Activated T-helper 9 cell treated with anti-CD3 and anti-CD28 coated beads, Interleukin-2, amount 50 U/mL, for 16 hours (primary cell): ENCODE results near the gene FOXP1.

ENCODE experiments used
- DNase-seq: peaks from one replicate; pipeline ENCODE4 v3.0.0-alpha.2; 2020; ENCODE audit warnings: low read depth

The FOXP1 gene

DNA sequence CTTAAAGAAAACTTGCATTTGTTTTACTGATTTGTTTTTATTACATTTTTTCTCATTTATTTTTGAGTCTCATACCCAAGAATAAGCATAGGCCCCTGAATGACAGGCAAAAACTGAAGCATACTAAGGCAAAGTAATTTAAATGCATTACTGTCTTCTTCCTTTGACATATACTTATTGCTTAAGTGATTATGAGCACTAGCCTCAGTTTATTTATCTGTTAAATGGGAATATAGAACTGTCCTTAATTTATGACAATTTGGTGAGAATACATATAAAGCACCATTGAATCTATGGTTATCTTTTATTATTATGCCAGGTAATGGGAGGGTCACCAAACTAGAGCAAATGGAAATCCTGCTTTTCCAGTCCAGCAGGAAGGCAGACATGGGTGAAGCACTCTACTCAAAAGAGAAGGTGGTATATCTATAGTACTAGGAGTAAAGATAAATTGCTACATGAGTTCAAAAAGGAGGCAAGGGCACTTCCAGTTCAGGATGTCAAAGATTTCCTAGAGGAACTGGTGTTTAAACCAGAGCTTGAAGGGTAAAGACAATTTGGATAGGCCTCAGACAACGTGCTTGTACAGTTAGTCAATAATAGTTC, 435.0 kb downstream of the FOXP1 start:
- DNase-seq, result no peak

DNA sequence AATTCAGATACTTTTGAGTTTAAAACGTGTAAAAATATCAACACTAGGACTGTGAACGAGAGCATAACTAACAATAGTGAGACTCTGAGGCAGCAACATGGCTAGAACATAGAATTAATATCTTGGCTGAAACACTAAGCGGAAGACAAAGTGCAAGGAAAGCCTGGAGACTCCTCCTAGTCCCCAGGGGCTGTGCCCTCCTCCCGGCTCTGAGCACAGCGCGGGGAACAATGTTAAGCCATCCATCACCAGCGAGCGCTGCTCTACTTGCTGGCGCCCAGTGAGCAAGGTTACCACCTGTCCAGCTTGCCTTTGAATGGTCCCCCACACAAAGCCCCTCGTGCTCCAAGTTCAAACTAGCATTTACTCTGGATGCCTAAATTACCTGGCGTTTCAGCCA, 436.9 kb downstream of the FOXP1 start:
- no peak for DNase-seq

DNA sequence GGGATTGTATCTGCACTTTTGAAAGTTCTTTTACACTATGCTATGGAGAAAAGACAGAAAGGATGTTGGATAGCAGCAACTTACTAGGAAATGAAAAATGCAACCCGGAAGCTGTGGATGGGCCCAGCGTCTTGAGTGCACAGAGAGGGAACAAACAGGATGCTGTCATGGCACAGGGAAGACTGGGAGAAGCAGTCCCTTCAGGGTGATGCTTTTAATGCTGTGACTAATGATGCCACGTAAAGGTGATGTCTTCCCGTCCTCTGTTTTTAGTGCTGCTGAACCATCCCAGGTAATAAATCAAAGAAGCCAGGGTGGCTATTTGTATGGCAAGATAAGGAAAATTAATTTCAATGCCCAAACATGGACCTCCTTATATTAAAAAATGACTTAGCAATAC, 437.6 kb downstream of the FOXP1 start:
- no peak for DNase-seq

DNA sequence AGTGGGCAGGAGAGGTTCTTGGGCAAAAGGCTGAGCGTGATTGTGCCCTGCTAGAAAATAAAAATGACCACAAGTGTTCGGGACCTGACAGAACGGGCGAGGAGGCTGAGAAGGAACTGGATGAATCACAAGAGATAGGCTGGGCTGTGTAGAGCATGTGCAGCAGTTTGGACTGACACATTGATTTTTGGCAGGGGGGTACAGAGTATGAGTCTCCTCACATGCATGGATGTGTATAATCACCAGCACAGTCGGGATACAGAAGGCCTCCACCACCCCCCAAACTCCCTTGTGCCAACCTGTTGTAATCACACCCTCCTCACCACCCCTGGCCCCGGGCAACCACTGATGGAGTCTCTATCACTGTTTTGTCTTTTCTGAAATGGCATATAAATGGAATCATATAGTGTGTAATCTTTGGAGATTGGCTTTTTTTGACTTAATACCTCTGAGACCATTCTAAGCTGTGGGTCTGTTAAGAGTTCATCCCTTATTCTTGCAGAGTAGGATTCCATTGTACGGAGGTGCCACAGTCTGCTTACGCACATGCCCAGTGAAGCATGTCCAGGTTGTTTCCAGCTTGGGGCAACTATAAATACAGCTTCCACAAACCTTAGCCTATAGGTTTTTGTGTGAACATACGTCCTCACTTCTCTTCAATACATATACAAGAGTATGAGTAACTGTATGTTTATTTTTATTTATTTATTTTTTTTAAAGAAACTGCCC, 438.8 kb downstream of the FOXP1 start:
- DNase-seq, result no peak

DNA sequence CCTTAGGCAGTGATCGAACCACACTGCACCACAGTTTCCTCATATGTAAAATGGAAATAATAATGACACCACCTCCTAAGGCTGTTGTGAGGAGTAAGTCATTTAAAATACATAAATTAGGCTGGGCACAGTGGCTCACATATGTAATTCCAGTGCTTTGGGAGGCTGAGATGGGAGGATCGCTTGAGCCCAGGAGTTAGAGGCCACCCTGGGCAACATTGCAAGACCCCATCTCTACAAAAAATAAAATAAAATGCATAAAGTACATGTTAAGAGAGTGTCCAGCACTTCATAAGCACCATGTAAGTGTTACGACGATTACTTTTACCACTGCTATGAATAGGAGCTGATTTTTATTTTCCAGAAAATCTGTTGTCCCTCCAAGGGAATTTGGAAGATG, 440.0 kb downstream of the FOXP1 start:
- DNase-seq, result no peak

DNA sequence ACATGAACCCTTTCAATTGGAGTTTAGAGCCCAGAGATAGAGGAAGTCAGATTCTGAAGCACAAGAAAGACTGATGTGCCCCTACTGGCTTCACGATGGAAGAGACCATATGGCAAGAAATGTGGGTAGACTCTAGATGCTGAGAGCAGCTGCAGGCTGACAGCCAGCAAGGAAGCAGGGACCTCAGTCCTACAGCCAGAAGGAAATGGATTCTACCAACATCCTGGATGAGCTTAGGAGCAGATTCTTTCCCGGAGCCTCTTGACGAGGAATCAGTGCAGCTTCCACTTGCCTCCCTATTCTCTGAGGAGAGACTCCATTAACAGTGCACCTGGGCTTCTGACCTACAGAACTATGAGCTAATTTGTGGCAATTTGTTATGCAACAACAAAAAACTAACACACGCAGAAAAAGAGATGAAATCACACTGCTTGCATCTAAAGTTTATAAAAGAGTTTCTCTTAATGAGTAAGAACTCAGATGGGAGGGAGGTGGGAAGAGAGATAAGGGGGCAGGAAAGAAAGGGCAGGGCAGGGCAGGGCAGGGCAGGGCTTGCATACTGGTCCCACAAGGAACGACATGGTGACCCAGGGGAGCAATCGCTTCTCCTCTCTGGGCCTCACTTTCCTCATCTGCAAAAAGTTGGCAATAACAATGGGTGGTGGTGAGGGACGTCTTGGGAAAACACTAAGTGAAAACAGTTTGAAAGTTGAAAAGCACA, 440.9 kb downstream of the FOXP1 start:
- DNase-seq, result no peak

DNA sequence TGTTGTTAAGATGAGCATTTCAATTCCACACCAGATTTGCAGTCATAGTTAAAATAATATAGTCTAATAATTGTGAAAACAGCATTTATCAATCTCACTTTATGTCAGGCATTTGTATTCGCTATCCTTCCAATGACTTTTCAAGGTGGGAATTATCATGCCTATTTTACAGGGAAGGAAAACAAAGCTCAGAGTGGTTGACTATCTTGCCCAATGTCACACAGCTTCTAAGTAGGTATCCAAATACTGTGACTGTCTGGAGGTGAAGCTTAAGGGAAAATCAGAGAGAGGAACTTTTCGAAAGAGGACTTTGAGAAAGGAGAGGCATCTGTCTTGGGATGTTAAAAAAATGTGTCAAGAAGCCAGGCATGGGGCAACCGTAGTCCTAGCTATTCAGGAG, 443.1 kb downstream of the FOXP1 start:
- DNase-seq, result no peak

DNA sequence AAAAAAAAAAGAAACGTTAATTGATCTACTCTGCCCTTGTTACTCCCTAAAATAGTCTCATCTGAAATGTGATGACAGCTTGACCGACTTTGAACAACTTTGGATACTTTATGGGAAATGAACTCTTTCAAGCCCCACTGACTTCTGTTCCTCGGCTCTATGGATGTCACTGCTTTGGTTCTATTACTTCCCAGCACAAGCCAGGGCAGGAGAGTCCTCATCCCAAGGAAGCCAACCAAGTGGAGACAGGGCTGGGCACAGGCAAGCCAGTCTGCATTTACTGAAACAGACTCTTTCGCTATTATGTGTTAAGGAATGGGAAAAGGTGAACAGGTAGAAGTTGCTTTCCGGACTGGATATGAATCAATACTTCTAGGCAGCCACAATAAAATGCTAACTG, 444.0 kb downstream of the FOXP1 start:
- no peak for DNase-seq

DNA sequence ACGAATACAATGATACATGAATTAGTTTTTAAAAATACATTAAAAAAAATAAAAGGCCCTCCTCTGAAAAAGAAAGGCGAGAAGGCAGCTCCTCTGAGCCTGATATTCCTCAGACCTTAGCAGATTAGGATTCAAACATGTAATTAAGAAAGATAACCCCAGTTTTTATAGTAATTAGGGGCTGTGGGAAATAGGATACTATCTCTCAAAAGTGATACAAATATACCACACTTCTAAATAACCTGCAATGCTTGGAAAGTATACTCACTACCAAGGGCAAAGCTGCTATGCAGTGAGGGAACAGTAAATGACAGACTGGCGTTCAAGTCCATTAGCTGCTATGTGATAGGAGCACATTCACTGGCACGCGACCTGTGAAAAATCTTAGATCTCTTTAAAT, 445.1 kb downstream of the FOXP1 start:
- no peak for DNase-seq

DNA sequence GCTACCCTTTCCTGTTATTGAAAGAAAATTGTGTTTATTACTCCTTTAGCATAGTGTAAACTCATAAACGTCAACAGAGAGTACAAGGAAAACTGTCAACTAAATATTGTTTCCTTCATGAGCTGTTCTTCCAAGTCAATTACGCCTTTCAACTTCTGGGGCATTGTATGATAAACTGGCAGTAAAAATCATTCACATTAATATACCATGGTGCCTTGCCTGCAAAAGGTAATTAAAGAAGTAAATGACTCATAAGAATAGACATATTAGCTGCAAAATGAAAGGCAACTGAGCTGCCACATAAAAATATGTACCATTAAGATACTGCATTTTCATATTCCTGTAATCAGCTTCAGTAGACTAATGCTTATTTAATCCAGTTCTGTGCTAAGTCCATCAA, 447.3 kb downstream of the FOXP1 start:
- DNase-seq, result no peak

DNA sequence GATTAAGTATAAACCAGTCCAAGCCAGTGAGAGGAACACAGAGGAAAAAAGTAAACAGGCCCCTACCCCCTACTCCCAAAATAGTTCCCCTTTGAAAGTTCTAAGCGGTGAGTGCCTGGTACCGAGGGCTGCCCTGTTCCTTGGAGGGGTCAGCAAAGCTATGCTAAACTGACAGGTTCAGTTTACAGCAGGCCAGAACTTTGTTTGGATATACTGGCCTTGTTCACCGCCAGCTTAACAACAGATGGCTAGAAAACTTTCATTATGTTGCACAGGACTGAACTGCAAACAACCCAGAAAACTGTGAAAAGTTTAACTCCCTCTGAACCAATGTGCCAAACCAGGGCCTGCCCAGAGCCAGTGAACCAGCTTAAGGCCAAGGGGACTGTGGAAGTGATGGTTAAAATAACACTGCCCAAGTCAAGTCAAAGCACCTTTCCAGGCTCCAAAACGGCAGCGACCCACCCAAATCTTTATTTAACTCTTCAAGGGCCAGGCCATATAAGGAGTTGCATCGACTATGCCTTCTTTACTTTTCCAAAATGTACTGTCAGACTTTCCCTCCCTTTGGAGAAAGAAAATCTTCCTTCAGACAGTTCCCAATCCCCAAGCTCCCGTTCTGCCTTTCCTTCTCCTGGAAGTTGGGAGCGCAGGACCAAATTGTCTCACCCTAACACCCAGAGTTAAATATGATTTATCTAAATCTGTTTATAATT, 448.0 kb downstream of the FOXP1 start:
- DNase-seq, result no peak

DNA sequence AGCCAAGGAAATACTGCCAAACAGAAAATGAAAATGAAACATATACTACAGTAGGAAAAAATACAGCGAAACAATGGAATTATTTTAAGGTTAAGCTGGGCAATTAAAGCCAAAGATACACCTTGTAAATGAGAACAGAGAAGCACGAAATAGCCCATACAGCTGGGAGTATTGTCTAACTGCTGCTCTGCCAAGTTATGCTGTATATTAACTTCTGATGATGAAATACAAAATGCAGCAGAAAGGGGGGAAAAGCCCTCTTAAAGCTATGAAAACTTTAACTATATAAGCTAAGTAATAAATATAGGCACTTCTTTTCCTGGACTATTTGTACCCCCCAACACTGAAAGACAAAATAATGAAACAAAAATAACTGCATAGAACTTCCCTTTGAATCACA, 449.0 kb downstream of the FOXP1 start:
- DNase-seq, result no peak

DNA sequence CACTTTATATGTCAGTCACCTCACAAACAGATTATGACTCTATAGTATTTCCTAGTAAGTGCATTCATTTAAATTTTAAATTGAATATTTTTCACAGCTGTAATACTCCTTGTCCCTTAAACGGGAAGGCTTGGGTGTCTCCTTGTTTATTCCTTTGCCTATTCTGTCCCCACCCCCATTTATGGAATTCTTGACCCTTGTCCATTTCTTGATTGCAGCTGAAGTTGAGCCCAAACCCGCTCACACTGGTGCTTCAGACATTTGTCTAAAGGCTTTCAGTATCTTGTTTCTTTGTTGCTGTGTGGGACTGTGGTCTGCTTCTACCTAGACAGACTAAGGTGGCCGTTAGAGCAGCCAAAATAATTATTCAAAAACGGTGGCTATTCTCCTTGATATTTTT, 449.7 kb downstream of the FOXP1 start:
- DNase-seq, result no peak

DNA sequence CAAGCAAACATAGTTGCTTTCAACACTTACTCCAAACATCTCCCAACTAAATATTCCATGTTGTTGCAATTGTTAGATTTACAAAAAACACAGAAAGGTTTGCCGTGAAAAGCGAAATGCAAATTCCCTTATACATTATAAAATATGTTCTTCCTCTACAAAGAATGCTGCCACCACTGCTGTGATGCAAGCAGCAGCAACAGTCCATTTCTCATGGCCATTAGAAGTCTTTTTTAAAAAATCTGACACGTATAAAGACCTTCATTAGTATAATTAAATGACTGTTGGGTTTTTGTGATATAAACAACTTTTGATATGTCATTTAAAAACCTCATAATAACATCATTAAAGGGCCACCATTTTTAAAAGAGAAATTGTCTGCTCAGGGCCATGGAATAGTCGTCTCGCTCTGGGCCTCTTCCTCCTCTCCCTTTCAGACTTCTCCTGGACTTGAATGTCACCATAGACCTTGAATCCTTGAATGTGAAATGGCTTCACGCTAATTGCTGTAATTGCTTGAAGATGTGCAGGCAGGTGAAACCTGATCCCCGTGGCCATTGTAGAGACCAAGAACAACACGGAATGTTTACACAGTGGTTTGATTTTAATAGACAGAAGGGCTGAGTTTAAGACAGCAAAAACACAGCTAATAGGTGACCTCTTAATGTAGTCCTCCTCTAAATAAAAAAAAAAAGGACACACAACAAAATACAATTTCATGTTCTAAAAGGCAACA, 450.4 kb downstream of the FOXP1 start:
- DNase-seq, result no peak

DNA sequence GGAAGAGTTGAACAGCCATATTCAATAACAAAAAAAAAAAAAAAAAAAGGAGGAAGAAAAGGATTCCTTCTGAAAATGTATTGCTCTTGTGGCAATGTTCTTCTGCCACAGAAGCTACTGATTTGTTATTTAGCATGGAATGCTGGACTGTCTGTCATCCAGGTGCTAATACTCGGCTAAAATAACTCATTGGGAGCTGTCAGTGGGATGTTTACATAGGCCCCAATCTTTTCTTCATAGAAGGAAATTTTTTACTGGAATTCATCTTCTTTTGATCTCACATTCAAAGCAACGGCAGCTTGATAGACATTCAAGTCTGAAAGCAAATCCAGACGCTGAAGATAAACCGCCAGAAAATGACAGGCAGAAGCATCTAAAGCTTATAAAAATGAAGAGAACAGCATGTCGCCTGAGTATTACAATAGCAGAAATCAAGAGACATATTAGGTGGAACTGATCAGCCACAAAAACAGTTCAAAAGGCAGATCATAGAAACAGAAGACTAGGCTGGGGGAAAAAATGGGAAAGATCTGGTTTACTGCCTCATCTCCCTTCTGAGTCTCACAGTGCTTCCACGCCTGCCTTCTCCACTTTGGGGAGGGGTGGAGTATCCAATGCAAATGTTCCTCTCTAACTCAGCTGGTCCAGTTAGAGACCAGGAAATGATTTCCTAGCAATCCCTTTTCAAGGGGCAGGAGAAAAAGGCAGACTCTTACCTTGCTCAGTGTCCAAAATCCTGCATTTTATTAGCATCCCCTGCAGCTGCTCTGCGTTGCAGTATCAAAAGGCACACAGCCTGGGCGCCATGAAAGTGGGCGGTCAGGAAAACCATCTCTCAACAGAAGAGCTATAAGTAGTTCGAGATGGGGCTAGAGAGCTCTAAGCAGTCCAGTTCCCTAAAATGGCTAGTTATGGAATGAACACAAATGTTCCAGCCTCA, 451.9 kb downstream of the FOXP1 start:
- DNase-seq, result no peak

DNA sequence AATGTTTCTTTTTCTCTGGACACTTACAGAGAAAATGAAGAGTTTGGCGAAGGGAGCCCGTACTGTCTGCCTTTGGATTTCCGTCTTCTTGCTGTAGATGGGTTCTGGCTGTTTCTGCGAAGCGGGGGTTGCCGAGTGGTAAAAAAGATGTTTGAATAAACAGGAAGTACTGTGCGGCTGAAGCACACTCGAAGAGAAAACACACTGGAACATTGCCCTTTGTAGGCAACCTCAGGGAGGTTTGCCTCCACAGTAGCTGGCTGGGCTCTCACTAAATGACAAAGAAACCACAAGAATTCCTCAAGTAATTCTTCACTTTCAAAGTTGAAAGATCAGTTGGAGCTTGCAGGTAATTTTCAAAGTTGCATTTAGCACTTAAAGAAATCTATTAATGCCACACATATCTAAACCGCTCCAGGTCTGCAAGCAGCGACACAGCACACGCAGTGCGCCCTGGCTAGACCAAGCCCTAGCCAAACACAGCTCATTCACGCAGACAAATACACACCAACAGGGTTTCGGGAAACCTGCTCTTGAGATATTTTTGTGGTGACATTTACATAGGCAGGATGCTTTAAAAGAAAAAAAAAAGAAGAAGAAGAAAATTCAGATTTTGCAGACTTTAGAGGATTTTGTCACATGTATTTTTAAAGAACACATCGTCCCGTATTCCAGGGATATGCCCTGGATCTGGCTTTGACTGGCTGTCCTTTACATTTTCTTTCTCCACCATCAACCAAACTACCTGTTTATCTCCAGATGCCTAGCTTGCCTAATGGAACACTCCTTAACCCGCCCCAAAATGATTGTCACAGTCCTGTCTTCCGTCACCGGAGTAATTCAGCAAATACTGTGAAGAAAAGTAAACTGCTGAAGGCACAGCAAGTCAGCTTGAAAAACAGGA, 452.8 kb downstream of the FOXP1 start:
- peak; percentile 57 for DNase-seq

DNA sequence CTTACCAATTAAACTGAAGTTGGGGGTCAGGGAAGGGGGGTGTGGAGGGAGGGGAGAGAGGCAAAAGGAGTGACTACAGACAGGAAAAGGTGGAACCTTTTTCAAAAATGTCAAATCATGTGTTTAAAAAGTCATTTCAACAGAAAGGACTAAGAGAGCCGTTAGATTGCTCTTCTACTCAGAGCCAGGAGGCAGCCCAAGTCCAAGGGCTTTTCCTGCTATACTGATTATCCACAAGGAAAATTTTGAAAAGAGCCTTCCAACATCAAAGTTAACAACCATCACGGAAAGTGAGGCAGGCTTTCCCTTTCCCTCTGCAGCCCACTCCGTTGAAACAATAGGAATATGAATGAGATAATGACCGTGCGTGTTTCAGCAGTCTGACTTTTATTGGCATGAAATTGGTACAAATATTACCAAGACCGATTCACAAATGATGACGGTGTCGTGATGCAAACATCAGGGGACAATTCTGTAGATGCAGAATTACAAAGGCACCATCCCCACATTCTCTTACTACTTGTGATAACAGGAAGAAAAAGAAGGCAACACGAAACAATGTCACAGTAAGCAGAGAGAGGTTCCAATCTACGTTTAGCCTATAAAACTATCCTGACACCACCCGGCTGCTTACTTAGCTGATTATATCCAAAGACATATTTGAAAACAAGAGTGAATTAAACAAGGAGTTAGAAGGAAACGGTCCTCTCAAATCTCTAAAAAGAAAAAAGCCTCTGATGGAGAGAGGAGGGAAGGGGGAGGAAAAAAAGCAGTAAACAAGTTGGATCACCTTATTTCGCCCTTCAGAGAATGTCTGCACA, 453.7 kb downstream of the FOXP1 start:
- DNase-seq, result no peak

DNA sequence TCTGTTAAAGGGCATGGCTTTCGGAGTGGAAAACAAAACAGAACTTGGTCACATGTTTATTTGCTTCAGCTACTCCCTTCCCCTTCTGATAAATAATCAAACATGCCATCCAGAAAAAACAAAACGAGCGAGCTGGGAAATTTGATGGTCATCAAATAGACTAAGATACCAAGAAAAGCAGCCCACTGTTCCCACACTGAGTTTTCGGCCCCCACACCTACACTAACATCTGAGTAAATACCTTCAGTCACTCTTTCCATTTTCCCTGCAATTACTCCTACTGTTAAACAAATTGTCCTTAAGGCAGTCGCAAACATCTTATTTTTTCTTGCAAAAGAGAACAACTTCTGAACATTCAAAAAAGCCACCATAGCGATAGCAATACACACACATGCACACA, 454.6 kb downstream of the FOXP1 start:
- DNase-seq, result peak; percentile 6

DNA sequence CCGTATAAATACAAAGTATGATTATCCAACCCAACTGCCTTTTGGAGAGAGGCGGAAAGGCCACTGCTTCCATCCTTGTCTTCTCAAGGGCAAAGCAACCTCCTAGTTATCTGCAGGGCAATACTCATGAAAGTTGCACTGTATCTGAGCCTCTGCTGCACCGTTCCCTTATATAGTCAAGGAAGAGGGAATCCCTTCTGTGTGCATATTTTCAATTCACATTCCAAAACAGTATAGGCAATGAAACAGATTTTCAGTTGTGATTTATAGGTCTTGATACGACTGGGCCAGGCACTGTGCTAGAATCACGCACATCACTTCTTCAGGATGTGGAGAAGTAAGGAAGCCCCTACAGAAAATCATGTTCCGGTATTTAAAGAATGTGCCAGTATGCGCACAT, 455.7 kb downstream of the FOXP1 start:
- no peak for DNase-seq
